Endothelial cell (in vitro differentiated cells): ENCODE results near the gene NCAN. TPM values are rescaled to one million over a fixed set of nuclear protein-coding genes. Genes with fewer than 3 reads are reported as not detected.

Source experiments
- DNase-seq: peaks from one replicate; pipeline ENCODE4 v3.0.0; 2021; ENCODE audit warnings: low spot score
- H3K27ac Mint-ChIP-seq: one replicate; pipeline ENCODE4 v1.8.0; 2021; ENCODE audit warnings: mixed read lengths, inconsistent platforms; ENCODE audit not compliant: unreplicated experiment
- H3K27me3 Mint-ChIP-seq: one replicate; pipeline ENCODE4 v1.8.0; 2021; ENCODE audit warnings: mild to moderate bottlenecking, moderate library complexity, mixed read lengths, inconsistent platforms; ENCODE audit not compliant: unreplicated experiment
- H3K36me3 Mint-ChIP-seq: one replicate; pipeline ENCODE4 v1.8.0; 2021; ENCODE audit warnings: mild to moderate bottlenecking, low read depth, mixed read lengths, inconsistent platforms; ENCODE audit not compliant: unreplicated experiment
- H3K4me1 Mint-ChIP-seq: one replicate; pipeline ENCODE4 v1.8.0; 2021; ENCODE audit warnings: mild to moderate bottlenecking, mixed read lengths, inconsistent platforms; ENCODE audit not compliant: unreplicated experiment
- H3K4me3 Mint-ChIP-seq: one replicate; pipeline ENCODE4 v1.8.0; 2021; ENCODE audit warnings: mild to moderate bottlenecking, mixed read lengths, inconsistent platforms; ENCODE audit not compliant: unreplicated experiment
- H3K9me3 Mint-ChIP-seq: one replicate; pipeline ENCODE4 v1.8.0; 2021; ENCODE audit warnings: mixed read lengths, inconsistent platforms; ENCODE audit not compliant: unreplicated experiment
- CTCF ChIP-seq: fragments of 200-600 bp; sonication (generic); IDR thresholded peaks from one replicate; pipeline ENCODE4 v1.5.0; 2021; ENCODE audit warnings: antibody characterized with exemption; ENCODE audit not compliant: unreplicated experiment
- total RNA-seq: library from RNA; stranded (reverse); fragmentation: NEBNext Ultra II Directional; extraction: Animal tissue kit (Norgen Biotek cat#: 25700); gene quantifications from one replicate; pipeline ENCODE4 v1.2.1, GENCODE V29; 2021; ENCODE audit not compliant: unreplicated experiment

Gene NCAN
- total RNA-seq, 1 donor from 2014 or later = 0.05 TPM

- Mint-ChIP-seq H3K4me3 (no peak overlapping the region), H3K9me3 (no peaks in the 10 kb centered on the region), H3K36me3 (peaks cover 23% of the 10 kb centered on the region), H3K27me3 (peaks cover 14% of the 10 kb centered on the region), H3K27ac (no peak overlapping the region), H3K4me1 (peaks cover 11% of the 10 kb centered on the region)
- DNase-seq = no peak
- no peak for TF ChIP-seq CTCF
Observed at GRCh38 chr19:19186742-19187141, 25.0 kb upstream of the NCAN start.

- no peaks in the 10 kb centered on the region for H3K9me3 Mint-ChIP-seq
- peaks cover 24% of the 10 kb centered on the region for H3K4me1 Mint-ChIP-seq
- H3K36me3 Mint-ChIP-seq = peaks cover 10% of the 10 kb centered on the region
- no peak for DNase-seq
- peaks cover 14% of the 10 kb centered on the region for H3K27me3 Mint-ChIP-seq
- peak overlapping the region; percentile 97 for H3K27ac Mint-ChIP-seq
- peak overlapping the region; percentile 97 for H3K4me3 Mint-ChIP-seq
- no peak for TF ChIP-seq CTCF
Observed at GRCh38 chr19:19191768-19192077, 20.0 kb upstream of the NCAN start.

GRCh38 chr19:19192078-19192882 is 19.5 kb upstream of the NCAN start, which contains the start of the genes BORCS8 and RFXANK:
Gene BORCS8, minus strand, starts transcription at chr19:19192152. Its CDS starts 35 bp downstream, at chr19:19192117.
Gene RFXANK, plus strand, starts transcription at chr19:19192258. Its CDS starts 1,689 bp downstream, at chr19:19193947.
- peaks cover 24% of the 10 kb centered on the region for H3K4me1 Mint-ChIP-seq
- peak; percentile 98 for DNase-seq

GRCh38 chr19:19192910-19193423 is 18.8 kb upstream of the NCAN start:
- Mint-ChIP-seq H3K27ac (peak overlapping the region; percentile 94), H3K27me3 (peaks cover 14% of the 10 kb centered on the region), H3K9me3 (no peaks in the 10 kb centered on the region), H3K36me3 (peaks cover 14% of the 10 kb centered on the region), H3K4me3 (peak overlapping the region; percentile 97), H3K4me1 (peaks cover 24% of the 10 kb centered on the region)
- TF ChIP-seq CTCF = no peak
- DNase-seq = no peak

More at GRCh38 chr19:19192078-19192882, 19.5 kb upstream of the NCAN start, which contains the start of the genes BORCS8 and RFXANK:
- Mint-ChIP-seq H3K36me3 (peaks cover 9% of the 10 kb centered on the region), H3K9me3 (no peaks in the 10 kb centered on the region), H3K27ac (peak within 1 kb of the TSS; percentile 97), H3K4me3 (peak within 1 kb of the TSS; percentile 97), H3K27me3 (peaks cover 14% of the 10 kb centered on the region)
- TF ChIP-seq CTCF = no peak

GRCh38 chr19:19193926-19194325 is 17.8 kb upstream of the NCAN start:
- Mint-ChIP-seq H3K4me1 (peaks cover 24% of the 10 kb centered on the region), H3K9me3 (no peaks in the 10 kb centered on the region), H3K27ac (peak overlapping the region; percentile 32), H3K4me3 (peak overlapping the region; percentile 97), H3K27me3 (peaks cover 14% of the 10 kb centered on the region), H3K36me3 (peaks cover 21% of the 10 kb centered on the region)
- TF ChIP-seq CTCF = no peak
- no peak for DNase-seq
